ENCODE results near the gene MPPED2. TPM values are rescaled to one million over a fixed set of nuclear protein-coding genes. Genes with fewer than 3 reads are reported as not detected.

Gene MPPED2
- total RNA-seq, 1 experiment from 2014 or later: 2.4 TPM

- no peak for TF ChIP-seq ATF6 (CRISPR knock-in tag; IDR thresholded peaks at IDR 0.05)
- no peak for TF ChIP-seq STAT6 (CRISPR knock-in tag; conservative IDR thresholded peaks at IDR 0.05; ENCODE audit: low read depth)
Measured at GRCh38 chr11:30499940-30500339, 86.2 kb downstream of the MPPED2 start (continued).

- peaks cover 4% of the 10 kb centered on the region; the same call in 1 of the 2 replicates for H3K4me1 Mint-ChIP-seq
- H3K4me3 Mint-ChIP-seq: no peak overlapping the region
- peaks cover 6% of the 10 kb centered on the region; the same call in 1 of the 2 replicates for H3K9me3 Mint-ChIP-seq
- DNase-seq (ENCODE audit: low spot score) (no peak), ATAC-seq (no peak)
- no peaks in the 10 kb centered on the region for H3K36me3 Mint-ChIP-seq
- POLR2A ChIA-PET: no interaction called here
- CTCF ChIA-PET: no interaction called here
- no peaks in the 10 kb centered on the region for H3K27me3 Mint-ChIP-seq (ENCODE audit: low read depth)
- H3K27ac Mint-ChIP-seq: no peak overlapping the region
- TF ChIP-seq ATF3 (CRISPR knock-in tag; conservative IDR thresholded peaks at IDR 0.05) (no peak), ZBTB43 (CRISPR knock-in tag; IDR thresholded peaks at IDR 0.05) (no peak), ATF2 (CRISPR knock-in tag; IDR thresholded peaks at IDR 0.05; ENCODE audit: borderline replicate concordance, low read depth) (no peak), CDX4 (CRISPR knock-in tag; IDR thresholded peaks at IDR 0.05; ENCODE audit: borderline replicate concordance) (no peak), ZNF219 (CRISPR knock-in tag; IDR thresholded peaks at IDR 0.05; ENCODE audit: borderline replicate concordance) (no peak), TP53 (CRISPR knock-in tag; IDR thresholded peaks at IDR 0.05) (no peak), CBFB (CRISPR knock-in tag; IDR thresholded peaks at IDR 0.05; ENCODE audit: low read depth) (no peak), ZNF532 (CRISPR knock-in tag; IDR thresholded peaks at IDR 0.05; ENCODE audit: borderline replicate concordance) (no peak), FOXK1 (CRISPR knock-in tag; IDR thresholded peaks at IDR 0.05) (no peak), E2F1 (CRISPR knock-in tag; IDR thresholded peaks at IDR 0.05) (no peak), NR1H2 (CRISPR knock-in tag; IDR thresholded peaks at IDR 0.05) (no peak), GABPB1 (CRISPR knock-in tag; IDR thresholded peaks at IDR 0.05) (no peak), RORB (CRISPR knock-in tag; IDR thresholded peaks at IDR 0.05) (no peak), ZNF425 (CRISPR knock-in tag; conservative IDR thresholded peaks at IDR 0.05) (no peak), ETV6 (CRISPR knock-in tag; IDR thresholded peaks at IDR 0.05) (no peak), ZNF138 (CRISPR knock-in tag; conservative IDR thresholded peaks at IDR 0.05) (no peak), FOXP1 (CRISPR knock-in tag; IDR thresholded peaks at IDR 0.05; ENCODE audit: borderline replicate concordance) (no peak)
Measured at GRCh38 chr11:30497600-30497999, 88.6 kb downstream of the MPPED2 start.
